A549 (cell line): ENCODE measurements around the gene CPSF6. TPM values are rescaled to one million over a fixed set of nuclear protein-coding genes. Genes with fewer than 3 reads are reported as not detected.

Source experiments
- ATAC-seq, 2 experiments: fragments of 200-7000 bp in 1 of 2; fragments of >200 bp in 1 of 2; cut with Nextera tagmentation in 1 of 2; cut with Tn5 transposase in 1 of 2; 3 replicates each; pipeline versions ENCODE4 v1.8.0 to v1.9.1; 2018 to 2020; ENCODE audit warnings: mild to moderate bottlenecking in 1 of 2, moderate library complexity in 1 of 2
- CTCF ChIA-PET: fragments of 300-600 bp; sonication (Branson Sonifier 250); formaldehyde crosslinking; extraction: SDS; loops from one replicate; lab custom pipeline; 2021; ENCODE audit warnings: antibody characterized with exemption, inconsistent platforms; lab: Yijun Ruan, JAX
- POLR2A ChIA-PET: fragments of 350-600 bp; formaldehyde crosslinking; extraction: SDS; loops from one replicate; lab custom pipeline; 2021; ENCODE audit warnings: antibody characterized with exemption, inconsistent platforms; lab: Yijun Ruan, JAX
- DNase-seq, 2 experiments: peaks; one replicate each; pipeline versions ENCODE4 v3.0.0 to v3.0.0-alpha.2; 2011 to 2016; ENCODE audit warnings: low read depth in 1 of 2, low spot score in 1 of 2
- FAIRE-seq: peaks from 2 replicates; lab custom pipeline; 2011; peaks lifted over from hg19 to GRCh38; lab: Jason Lieb, UNC
- H3K27ac ChIP-seq, 2 experiments: fragments of >200 bp; sonication (Bioruptor Twin); formaldehyde crosslinking; 3 replicates each; pipeline ENCODE4 v1.5.1; 2016 to 2017
- H3K4me1 ChIP-seq: fragments of >200 bp; sonication (Bioruptor Twin); formaldehyde crosslinking; 3 replicates; pipeline ENCODE4 v1.6.1; 2016
- H3K4me2 ChIP-seq: fragments of >200 bp; sonication (Bioruptor Twin); formaldehyde crosslinking; 3 replicates; pipeline ENCODE4 v1.6.1; 2016
- H3K4me3 ChIP-seq: fragments of >200 bp; sonication (Bioruptor Twin); formaldehyde crosslinking; 3 replicates; pipeline ENCODE4 v1.5.1; 2016
- H3K9me3 ChIP-seq: fragments of >200 bp; sonication (Bioruptor Twin); formaldehyde crosslinking; 3 replicates; pipeline ENCODE4 v1.6.1; 2016
- BCL3 ChIP-seq: fragments of >200 bp; sonication (Bioruptor Twin); formaldehyde crosslinking; IDR thresholded peaks from 3 replicates; pipeline ENCODE4 v1.6.1; 2016
- CBX8 ChIP-seq: fragments of 200-600 bp; sonication (generic); IDR thresholded peaks from 2 replicates; pipeline ENCODE4 v1.6.1; 2016
- CTCF ChIP-seq: fragments of >200 bp; sonication (Bioruptor Twin); formaldehyde crosslinking; IDR thresholded peaks from 3 replicates; pipeline ENCODE4 v1.5.1; 2016
- EHMT2 ChIP-seq: fragments of 200-600 bp; sonication (generic); IDR thresholded peaks from 2 replicates; pipeline ENCODE4 v1.6.1; 2016; ENCODE audit warnings: antibody characterized with exemption, low read depth, mild to moderate bottlenecking, moderate library complexity
- FOSB ChIP-seq: fragments of 250-450 bp; sonication (Bioruptor Pico); IDR thresholded peaks from 2 replicates; pipeline ENCODE4 v1.5.0; 2020; ENCODE audit warnings: mild to moderate bottlenecking, moderate library complexity
- JUNB ChIP-seq: fragments of >200 bp; sonication (Bioruptor Twin); formaldehyde crosslinking; IDR thresholded peaks from 2 replicates; pipeline ENCODE4 v1.6.1; 2016
- KDM5A ChIP-seq: fragments of 200-600 bp; sonication (generic); IDR thresholded peaks from 2 replicates; pipeline ENCODE4 v1.6.1; 2016; ENCODE audit warnings: antibody characterized with exemption, mild to moderate bottlenecking
- MAX ChIP-seq: IDR thresholded peaks from 2 replicates; pipeline ENCODE4 v1.6.1; 2012
- RAD21 ChIP-seq, 2 experiments: fragments of >200 bp in 1 of 2; sonication (Bioruptor Twin) in 1 of 2; formaldehyde crosslinking in 1 of 2; IDR thresholded peaks in 1 of 2; conservative IDR thresholded peaks in 1 of 2; 2 replicates in 1 of 2; 3 replicates in 1 of 2; pipeline ENCODE4 v1.6.1; 2012 to 2018; ENCODE audit warnings: inconsistent platforms in 1 of 2
- RNF2 ChIP-seq: fragments of 200-600 bp; sonication (generic); IDR thresholded peaks from 2 replicates; pipeline ENCODE4 v1.6.1; 2016; ENCODE audit warnings: low read depth, mild to moderate bottlenecking, antibody characterized with exemption, moderate library complexity, borderline replicate concordance
- SMC3 ChIP-seq: fragments of >200 bp; sonication (Bioruptor Twin); formaldehyde crosslinking; IDR thresholded peaks from 3 replicates; pipeline ENCODE4 v1.6.1; 2018; ENCODE audit warnings: inconsistent platforms
- USF2 ChIP-seq: fragments of 450-650 bp; IDR thresholded peaks from 2 replicates; pipeline ENCODE4 v1.6.1; 2014; ENCODE audit warnings: antibody characterized with exemption
- WGBS: methylation state at CpG from one replicate; pipeline ENCODE4 v1.1.6; 2017; ENCODE audit errors: missing lambda C conversion rate; 5-methylcytosine and 5-hydroxymethylcytosine counted together
- polyA plus RNA-seq, 4 experiments: library from polyadenylated mRNA; depleted of rRNA in 3 of 4; stranded (reverse); fragments of >200 nt; fragmentation: RNase III in 1 of 4; extraction: RNeasy Plus Mini Kit Qiagen cat#74134 plus additional on column Dnase treatment in 1 of 4; gene quantifications; 2 replicates in 3 of 4; 3 replicates in 1 of 4; pipeline ENCODE4 v1.2.3, GENCODE V29; 2011 to 2017

CPSF6 gene
- polyA plus RNA-seq, 2 of the 4 experiments (the other 2 are of a cell fraction), result 77.2 to 84.3 TPM

DNA sequence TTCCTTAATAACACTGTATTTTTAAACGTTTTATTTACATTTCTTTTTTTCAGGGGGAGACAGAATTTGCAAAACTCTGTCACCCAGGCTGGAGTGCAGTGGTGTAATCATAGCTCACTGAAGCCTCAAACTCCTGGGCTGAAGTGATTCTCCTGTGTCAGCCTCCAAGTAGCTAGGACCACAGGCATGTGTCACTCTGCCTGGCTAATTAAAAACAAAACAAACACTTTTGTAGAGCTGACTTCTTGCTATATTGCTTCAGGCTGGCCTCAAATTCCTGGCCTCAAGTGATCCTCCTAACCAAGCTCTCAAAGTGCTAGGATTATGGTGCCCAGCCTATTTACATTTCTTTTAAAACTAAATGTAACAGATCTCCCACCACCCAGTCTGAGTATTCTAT lies 12.7 kb downstream of the CPSF6 start:
- POLR2A ChIA-PET, result no interaction called here
- FAIRE-seq, result no peak

DNA sequence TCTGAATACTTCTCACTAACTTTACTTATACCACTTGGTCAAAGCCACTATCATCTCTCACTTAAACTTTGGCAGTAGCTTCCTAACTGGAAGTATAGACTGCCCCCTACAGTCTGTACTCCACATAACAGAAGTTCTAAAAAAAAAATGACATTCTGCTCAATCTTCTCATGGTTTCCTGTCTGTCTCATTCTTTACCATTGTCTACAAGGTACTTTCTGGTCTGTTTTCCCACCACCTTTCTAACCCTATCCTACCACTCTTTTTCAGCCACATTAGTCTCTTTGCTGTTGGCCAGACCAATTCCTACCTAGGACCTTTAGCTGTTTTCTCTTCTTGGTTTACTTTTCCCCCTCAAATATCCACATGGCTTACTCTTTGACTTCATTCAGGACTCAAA lies 14.7 kb downstream of the CPSF6 start:
- DNase-seq (peak; percentile 13 to 64), ATAC-seq (peak in 1 of 2 experiments; percentile 61; a peak in 2 of 6 replicates), FAIRE-seq (no peak)
- Histone ChIP-seq H3K4me2 (no peak overlapping the region), H3K9me3 (no peaks in the 10 kb centered on the region), H3K4me1 (0 out of 3 replicates have a peak, but pooled peaks cover 4% of the 10 kb centered on the region), H3K4me3 (no peak overlapping the region), H3K27ac (no peak overlapping the region)
- CTCF ChIA-PET, result interaction anchor here (0.5 to 2.4 kb wide), 15 partner anchors 8 to 500 kb away, joined by 3 to 12 read pairs (median 4); partner anchors contain the start of gene CPM
- TF ChIP-seq CTCF, result peak; percentile 72
- TF ChIP-seq RAD21 (conservative IDR thresholded peaks at IDR 0.05 in 1 of 2, IDR thresholded peaks at IDR 0.05 in 1 of 2), result peak; percentile 50 to 55
- TF ChIP-seq SMC3, result peak; percentile 22; the same call in 1 of the 3 replicates
- TF ChIP-seq EHMT2, result no peak
- POLR2A ChIA-PET, result interaction anchor here (1.5 kb wide), 1 partner anchor 15 kb away, joined by 3 read pairs; the partner anchor contains the start of gene CPSF6

More for the DNA sequence above, 12.7 kb downstream of the CPSF6 start:
- ATAC-seq, result no peak
- no peak overlapping the region for H3K4me3 ChIP-seq
- no peak overlapping the region for H3K27ac ChIP-seq
- H3K9me3 ChIP-seq, result no peaks in the 10 kb centered on the region
- DNase-seq, result no peak
- CTCF ChIA-PET, result interaction anchor here (1.3 to 2.4 kb wide), 3 partner anchors 9 to 98 kb away, joined by 4 to 12 read pairs (median 5); no protein-coding TSS in a partner anchor
- peaks cover 12% of the 10 kb centered on the region; the same call in 1 of the 3 replicates for H3K4me1 ChIP-seq
- TF ChIP-seq KDM5A, result no peak
- TF ChIP-seq EHMT2, result no peak
- TF ChIP-seq BCL3, result no peak
- no peak for TF ChIP-seq USF2
- no peak for TF ChIP-seq RNF2
- TF ChIP-seq RAD21 (conservative IDR thresholded peaks at IDR 0.05 in 1 of 2, IDR thresholded peaks at IDR 0.05 in 1 of 2), result no peak
- no peak for TF ChIP-seq MAX
- TF ChIP-seq SMC3, result no peak
- TF ChIP-seq FOSB, result no peak
- TF ChIP-seq CBX8, result no peak
- no peak for TF ChIP-seq JUNB
- WGBS, result 15% methylated on average over 1 of the region's 1 CpG
- H3K4me2 ChIP-seq, result no peak overlapping the region

DNA sequence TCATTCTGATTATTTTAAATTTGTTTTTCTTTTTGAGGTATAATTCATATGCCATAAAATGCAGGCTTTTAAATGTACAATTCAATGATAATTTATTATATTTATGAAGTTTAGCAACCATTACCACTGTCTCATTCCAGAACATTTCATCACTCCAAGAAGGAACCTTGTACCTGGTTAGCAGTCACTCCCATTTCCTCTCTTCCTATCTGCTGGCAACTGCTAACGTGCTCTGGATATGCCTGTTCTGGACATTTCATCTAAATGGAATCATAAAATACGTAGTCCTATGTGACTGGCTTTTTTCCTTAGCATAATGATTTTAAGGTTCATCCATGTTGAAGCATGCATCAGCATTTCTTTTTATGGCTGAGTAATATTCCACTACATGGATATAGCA lies 15.5 kb downstream of the CPSF6 start:
- WGBS, result 92% methylated on average over 2 of the region's 2 CpGs

More for the DNA sequence above, 15.5 kb downstream of the CPSF6 start:
- Histone ChIP-seq H3K4me1 (0 out of 3 replicates have a peak, but pooled peaks cover 4% of the 10 kb centered on the region), H3K4me3 (no peak overlapping the region), H3K4me2 (no peak overlapping the region), H3K27ac (no peak overlapping the region), H3K9me3 (no peaks in the 10 kb centered on the region)
- no peak for ATAC-seq
- no peak for DNase-seq
- FAIRE-seq, result no peak
- ChIA-PET POLR2A (no interaction called here), CTCF (interaction anchor here (0.8 to 1.5 kb wide), 10 partner anchors 9 to 390 kb away, joined by 3 to 10 read pairs (median 4); partner anchors contain the start of gene CPM)
- TF ChIP-seq USF2, result no peak
